Astrocyte of the cerebellum (primary cell): ENCODE results near the gene CHRNA4.
"Not testable (repeated sequence)": the region's sequence is repeated elsewhere in the genome, so short reads cannot be mapped to it uniquely, and the experiment has no call there.

Source experiments
- DNase-seq: peaks from one replicate; pipeline ENCODE4 v3.0.0-alpha.2; 2011; ENCODE audit warnings: low read depth
- H3K4me3 ChIP-seq: 2 replicates; pipeline ENCODE4 v1.5.1; 2011; ENCODE audit warnings: mild to moderate bottlenecking, low read depth, low read length, moderate library complexity
- in situ Hi-C: cut with HindIII; loops from 2 replicates; pipeline ENCODE4 v1.10.0; 2017; ENCODE audit warnings: low sequenced_read_pairs
- TF ChIP-seq, protein P1 (sequence below): IDR thresholded peaks from 2 replicates; pipeline ENCODE4 v1.5.1; 2012; ENCODE audit warnings: low read length, low read depth, moderate library complexity, mild to moderate bottlenecking; ENCODE audit errors: missing control alignments

Gene CHRNA4

DNA sequence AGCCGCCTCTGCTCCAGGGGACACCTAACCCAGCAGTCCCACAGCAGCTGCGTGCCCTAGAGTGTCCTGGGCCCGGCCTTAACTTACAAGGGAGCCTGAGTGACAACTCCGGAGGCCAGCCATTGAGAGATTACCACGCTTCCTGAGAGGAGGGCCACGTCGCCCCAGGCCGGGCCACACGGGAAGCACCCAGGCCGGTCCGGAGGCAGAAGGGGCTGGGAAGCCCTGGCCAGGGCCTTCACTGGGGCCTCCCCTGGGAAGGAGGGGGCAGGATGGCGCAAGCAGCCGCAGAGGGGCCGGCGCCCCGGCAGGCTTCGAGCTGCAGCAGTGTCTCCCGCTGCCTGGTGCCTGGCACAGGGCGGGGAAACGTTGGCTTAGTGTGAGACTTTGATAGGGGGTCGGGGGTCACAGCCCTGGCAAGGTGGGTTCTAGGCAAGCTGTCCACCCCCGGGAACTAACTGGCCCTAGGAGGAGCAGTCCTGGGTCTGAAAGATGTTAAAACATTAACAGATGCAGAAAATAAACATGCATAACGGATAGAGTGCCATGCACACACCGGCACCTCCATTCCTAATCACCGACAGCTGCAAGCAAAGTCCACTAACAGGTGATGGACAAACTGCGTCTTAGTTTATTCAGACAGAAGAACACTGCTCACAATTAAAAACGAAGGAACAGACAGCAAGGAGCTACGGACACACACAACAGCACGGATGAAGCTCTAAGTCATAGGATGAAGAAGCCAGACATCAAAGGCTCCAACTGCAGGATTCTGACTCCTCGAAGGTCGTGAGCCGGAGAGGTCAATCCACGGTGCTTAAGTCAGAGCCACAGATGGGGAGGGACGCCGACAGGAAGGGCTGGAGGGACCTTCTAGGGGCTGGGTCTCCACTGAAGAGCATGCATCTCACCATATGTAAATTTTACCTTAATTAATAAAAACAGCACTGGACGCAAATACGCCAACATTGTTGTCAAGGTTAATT, 17.4 kb downstream of the CHRNA4 start:
- DNase-seq, result no peak
- in situ Hi-C loops, result no loop called here
- TF ChIP-seq, protein P1, sequence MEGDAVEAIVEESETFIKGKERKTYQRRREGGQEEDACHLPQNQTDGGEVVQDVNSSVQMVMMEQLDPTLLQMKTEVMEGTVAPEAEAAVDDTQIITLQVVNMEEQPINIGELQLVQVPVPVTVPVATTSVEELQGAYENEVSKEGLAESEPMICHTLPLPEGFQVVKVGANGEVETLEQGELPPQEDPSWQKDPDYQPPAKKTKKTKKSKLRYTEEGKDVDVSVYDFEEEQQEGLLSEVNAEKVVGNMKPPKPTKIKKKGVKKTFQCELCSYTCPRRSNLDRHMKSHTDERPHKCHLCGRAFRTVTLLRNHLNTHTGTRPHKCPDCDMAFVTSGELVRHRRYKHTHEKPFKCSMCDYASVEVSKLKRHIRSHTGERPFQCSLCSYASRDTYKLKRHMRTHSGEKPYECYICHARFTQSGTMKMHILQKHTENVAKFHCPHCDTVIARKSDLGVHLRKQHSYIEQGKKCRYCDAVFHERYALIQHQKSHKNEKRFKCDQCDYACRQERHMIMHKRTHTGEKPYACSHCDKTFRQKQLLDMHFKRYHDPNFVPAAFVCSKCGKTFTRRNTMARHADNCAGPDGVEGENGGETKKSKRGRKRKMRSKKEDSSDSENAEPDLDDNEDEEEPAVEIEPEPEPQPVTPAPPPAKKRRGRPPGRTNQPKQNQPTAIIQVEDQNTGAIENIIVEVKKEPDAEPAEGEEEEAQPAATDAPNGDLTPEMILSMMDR, result no peak
- no peak overlapping the region for H3K4me3 ChIP-seq

DNA sequence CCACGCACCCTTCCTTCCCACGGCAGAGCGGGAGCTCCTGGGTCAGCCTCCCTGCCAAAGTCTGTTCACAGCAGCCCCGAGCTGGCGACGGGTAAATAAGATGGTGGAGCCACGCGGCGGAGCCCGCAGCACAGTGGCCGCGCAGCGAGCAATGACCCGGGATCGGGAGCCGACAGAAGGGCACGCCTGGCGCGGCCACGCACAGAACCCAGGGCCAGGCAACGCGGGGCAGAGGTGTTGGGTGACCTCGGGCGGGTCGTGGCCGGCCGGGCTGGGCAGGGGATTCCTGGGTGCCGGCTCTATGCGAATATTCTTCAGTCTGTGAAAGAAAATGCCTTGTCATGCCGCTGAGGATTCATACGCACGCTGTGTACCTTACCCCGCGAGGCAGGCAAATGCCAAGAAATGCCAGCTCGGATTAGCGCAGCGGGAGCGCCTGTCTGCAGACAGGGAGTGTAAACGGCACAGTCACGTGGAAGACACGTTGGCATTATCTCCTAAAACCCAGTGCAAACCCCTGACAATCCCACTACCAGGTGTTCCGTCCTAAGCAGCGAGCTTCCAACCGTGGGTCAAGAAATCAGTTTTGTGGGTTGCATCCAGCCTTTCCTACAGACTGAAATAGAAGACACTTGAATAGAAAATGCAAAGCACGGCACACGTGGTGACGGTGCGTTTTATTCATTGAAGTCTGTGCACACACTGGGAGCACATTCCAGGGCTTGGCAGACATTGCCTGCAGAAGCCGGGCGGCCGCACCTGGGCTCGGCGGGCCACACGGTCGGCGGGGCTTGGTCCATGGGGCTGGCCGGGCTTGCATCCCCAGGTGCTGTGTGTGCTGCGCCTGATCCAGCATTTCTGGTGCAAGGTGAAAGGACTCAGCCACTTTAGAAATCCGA, 18.3 kb downstream of the CHRNA4 start:
- in situ Hi-C loops, result no loop called here
- DNase-seq, result no peak
- H3K4me3 ChIP-seq, result no peak overlapping the region
- TF ChIP-seq, protein P1, result no peak

DNA sequence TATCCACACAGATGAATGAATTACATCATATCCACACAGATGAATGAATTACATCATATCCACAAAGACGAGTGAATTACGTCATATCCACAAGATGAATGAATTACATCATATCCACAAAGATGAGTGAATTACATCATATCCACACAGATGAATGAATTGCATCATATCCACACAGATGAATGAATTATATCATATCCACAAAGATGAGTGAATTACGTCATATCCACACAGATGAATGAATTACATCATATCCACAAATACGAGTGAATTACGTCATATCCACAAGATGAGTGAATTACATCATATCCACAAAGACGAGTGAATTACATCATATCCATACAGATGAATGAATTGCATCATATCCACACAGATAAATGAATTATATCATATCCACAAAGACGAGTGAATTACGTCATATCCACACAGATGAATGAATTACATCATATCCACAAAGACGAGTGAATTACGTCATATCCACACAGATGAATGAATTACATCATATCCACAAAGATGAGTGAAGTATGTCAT, 20.9 kb downstream of the CHRNA4 start:
- in situ Hi-C loops, DNase-seq, H3K4me3 ChIP-seq: not testable (repeated sequence)

DNA sequence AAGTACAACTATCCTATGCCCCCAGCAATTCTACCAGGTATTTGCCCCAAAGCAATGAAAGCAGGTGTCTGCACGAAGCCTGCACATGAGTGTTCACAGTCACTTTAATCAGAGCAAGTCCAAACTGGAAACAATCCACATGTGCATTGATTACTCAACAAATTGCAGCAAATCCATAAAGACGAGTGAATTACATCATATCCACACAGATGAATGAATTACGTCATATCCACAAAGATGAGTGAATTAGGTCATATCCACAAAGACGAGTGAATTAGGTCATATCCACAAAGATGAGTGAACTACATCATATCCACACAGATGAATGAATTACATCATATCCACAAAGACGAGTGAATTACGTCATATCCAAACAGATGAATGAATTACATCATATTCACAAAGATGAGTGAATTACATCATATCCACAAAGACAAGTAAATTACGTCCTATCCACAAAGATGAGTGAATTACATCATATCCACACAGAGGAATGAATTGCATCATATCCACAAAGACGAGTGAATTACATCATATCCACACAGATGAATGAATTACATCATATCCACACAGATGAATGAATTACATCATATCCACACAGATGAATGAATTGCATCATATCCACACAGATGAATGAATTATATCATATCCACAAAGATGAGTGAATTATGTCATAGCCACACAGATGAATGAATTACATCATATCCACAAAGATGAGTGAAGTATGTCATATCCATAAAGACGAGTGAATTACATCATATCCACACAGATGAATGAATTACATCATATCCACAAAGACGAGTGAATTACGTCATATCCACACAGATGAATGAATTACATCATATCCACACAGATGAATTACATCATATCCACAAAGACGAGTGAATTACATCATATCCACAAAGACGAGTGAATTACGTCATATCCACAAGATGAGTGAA, 21.7 kb downstream of the CHRNA4 start:
- DNase-seq, in situ Hi-C loops, H3K4me3 ChIP-seq: not testable (repeated sequence)

DNA sequence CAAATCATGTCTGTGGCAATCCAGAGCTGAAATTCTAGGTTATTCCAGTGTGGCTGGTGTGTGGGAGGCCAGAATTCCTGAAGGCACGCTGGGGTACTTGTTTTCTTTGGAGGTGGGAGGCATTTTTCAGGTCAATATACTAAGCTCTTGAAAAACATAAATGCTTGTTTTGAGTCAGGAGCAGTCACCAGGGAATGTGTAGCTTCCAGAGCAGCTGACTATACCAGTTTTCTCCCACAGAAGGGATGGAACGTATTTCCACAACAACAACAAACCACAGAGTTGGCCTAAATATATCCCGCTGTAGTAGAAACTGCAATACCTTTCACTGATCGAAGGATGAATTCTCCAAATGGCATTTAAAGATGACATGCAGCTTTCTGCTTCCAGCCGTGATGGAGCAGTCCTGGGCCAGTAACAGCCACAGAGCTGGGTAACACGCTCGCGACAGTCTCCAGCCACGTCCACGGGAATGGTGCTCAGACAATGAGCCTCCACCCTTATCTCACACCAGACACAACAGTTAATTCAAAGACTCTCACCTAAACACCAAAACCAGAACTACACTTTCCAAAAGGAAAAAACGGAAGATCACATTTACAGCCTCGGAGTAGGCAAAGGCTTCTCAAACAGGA, 23.2 kb downstream of the CHRNA4 start:
- H3K4me3 ChIP-seq, result no peak overlapping the region
- DNase-seq, result peak; percentile 9
- TF ChIP-seq, protein P1, result no peak
- in situ Hi-C loops, result no loop called here

DNA sequence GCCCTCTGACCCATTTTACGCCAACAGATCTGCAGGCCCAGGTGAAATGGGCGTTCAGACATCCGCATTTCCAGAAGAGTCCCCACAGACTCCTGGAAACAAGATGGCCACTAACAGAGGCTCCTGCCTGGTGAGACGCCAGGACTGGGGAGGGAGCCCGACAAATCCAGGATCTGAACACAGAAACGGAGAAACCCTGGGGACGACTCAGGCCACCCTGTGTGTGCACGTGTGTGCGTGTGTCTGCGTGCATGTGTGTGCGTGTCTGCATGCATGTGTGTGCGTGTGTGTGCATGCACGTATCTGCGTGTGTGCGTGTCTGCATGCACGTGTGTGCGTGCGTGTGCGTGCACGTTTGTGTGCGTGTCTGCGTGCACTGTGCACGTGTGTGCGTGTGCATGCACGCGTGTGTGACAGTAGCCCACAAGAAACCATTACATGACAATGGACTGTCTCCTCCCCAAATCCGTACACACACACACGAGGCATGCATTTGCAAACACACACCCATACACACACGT, 24.9 kb downstream of the CHRNA4 start:
- TF ChIP-seq, protein P1, result no peak
- no peak for DNase-seq
- no peak overlapping the region for H3K4me3 ChIP-seq
- in situ Hi-C loops, result no loop called here
